Endothelial cell (in vitro differentiated cells): ENCODE data around the gene ZGPAT. TPM values are rescaled to one million over a fixed set of nuclear protein-coding genes. Genes with fewer than 3 reads are reported as not detected.
"Not testable (repeated sequence)": the region's sequence is repeated elsewhere in the genome, so short reads cannot be mapped to it uniquely, and the experiment has no call there.

Experiments
- DNase-seq: peaks from one replicate; pipeline ENCODE4 v3.0.0; 2021; ENCODE audit warnings: low spot score
- H3K27ac Mint-ChIP-seq: one replicate; pipeline ENCODE4 v1.8.0; 2021; ENCODE audit warnings: mixed read lengths, inconsistent platforms; ENCODE audit not compliant: unreplicated experiment
- H3K27me3 Mint-ChIP-seq: one replicate; pipeline ENCODE4 v1.8.0; 2021; ENCODE audit warnings: mild to moderate bottlenecking, moderate library complexity, mixed read lengths, inconsistent platforms; ENCODE audit not compliant: unreplicated experiment
- H3K36me3 Mint-ChIP-seq: one replicate; pipeline ENCODE4 v1.8.0; 2021; ENCODE audit warnings: mild to moderate bottlenecking, low read depth, mixed read lengths, inconsistent platforms; ENCODE audit not compliant: unreplicated experiment
- H3K4me1 Mint-ChIP-seq: one replicate; pipeline ENCODE4 v1.8.0; 2021; ENCODE audit warnings: mild to moderate bottlenecking, mixed read lengths, inconsistent platforms; ENCODE audit not compliant: unreplicated experiment
- H3K4me3 Mint-ChIP-seq: one replicate; pipeline ENCODE4 v1.8.0; 2021; ENCODE audit warnings: mild to moderate bottlenecking, mixed read lengths, inconsistent platforms; ENCODE audit not compliant: unreplicated experiment
- H3K9me3 Mint-ChIP-seq: one replicate; pipeline ENCODE4 v1.8.0; 2021; ENCODE audit warnings: mixed read lengths, inconsistent platforms; ENCODE audit not compliant: unreplicated experiment
- total RNA-seq: library from RNA; stranded (reverse); fragmentation: NEBNext Ultra II Directional; extraction: Animal tissue kit (Norgen Biotek cat#: 25700); gene quantifications from one replicate; pipeline ENCODE4 v1.2.1, GENCODE V29; 2021; ENCODE audit not compliant: unreplicated experiment
- TF ChIP-seq, protein P1 (sequence below): fragments of 200-600 bp; sonication (generic); IDR thresholded peaks from one replicate; pipeline ENCODE4 v1.5.0; 2021; ENCODE audit warnings: antibody characterized with exemption; ENCODE audit not compliant: unreplicated experiment

ZGPAT gene
- total RNA-seq, 1 donor from 2014 or later = 34.9 TPM

DNA sequence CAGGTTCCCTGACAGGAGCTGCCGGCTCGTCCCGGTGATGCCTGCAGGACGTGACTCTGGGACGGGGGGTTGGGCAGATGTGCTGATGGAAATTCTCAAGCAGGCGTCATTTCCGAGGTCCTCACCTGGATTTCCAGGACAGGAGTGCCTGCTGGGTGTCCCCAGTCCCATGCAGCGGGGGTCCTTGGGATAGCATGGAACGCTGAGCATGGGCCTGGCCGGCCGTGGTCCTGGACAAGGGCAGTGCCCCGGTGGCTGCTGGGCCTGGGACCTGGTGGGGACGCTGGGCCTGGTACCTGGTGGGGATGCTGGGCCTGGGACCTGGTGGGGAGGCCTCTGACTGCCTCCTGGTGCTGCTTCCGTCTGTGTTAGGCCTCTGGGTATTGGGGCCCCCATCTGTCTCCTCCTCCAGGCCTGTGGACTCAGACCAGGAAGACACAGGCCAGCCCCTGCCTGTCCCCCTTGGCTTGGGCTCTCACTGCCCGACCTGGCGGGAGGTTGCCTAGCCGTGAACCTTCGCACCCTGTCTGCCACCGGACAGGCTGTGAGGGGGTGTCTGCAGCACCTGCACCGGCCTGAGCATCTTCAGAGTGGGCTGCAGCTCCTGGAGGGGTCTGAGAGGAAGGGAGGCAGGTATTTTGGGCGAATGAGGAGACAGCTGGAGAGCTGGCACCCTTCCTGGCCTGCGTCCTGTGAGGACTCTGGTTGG lies 43.5 kb upstream of the ZGPAT start:
- DNase-seq = no peak
- Mint-ChIP-seq H3K4me3 (no peak overlapping the region), H3K9me3 (no peaks in the 10 kb centered on the region), H3K36me3 (peaks cover 20% of the 10 kb centered on the region), H3K4me1 (peaks cover 10% of the 10 kb centered on the region), H3K27ac (no peak overlapping the region), H3K27me3 (peaks cover 16% of the 10 kb centered on the region)
- TF ChIP-seq, protein P1, sequence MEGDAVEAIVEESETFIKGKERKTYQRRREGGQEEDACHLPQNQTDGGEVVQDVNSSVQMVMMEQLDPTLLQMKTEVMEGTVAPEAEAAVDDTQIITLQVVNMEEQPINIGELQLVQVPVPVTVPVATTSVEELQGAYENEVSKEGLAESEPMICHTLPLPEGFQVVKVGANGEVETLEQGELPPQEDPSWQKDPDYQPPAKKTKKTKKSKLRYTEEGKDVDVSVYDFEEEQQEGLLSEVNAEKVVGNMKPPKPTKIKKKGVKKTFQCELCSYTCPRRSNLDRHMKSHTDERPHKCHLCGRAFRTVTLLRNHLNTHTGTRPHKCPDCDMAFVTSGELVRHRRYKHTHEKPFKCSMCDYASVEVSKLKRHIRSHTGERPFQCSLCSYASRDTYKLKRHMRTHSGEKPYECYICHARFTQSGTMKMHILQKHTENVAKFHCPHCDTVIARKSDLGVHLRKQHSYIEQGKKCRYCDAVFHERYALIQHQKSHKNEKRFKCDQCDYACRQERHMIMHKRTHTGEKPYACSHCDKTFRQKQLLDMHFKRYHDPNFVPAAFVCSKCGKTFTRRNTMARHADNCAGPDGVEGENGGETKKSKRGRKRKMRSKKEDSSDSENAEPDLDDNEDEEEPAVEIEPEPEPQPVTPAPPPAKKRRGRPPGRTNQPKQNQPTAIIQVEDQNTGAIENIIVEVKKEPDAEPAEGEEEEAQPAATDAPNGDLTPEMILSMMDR = no peak

DNA sequence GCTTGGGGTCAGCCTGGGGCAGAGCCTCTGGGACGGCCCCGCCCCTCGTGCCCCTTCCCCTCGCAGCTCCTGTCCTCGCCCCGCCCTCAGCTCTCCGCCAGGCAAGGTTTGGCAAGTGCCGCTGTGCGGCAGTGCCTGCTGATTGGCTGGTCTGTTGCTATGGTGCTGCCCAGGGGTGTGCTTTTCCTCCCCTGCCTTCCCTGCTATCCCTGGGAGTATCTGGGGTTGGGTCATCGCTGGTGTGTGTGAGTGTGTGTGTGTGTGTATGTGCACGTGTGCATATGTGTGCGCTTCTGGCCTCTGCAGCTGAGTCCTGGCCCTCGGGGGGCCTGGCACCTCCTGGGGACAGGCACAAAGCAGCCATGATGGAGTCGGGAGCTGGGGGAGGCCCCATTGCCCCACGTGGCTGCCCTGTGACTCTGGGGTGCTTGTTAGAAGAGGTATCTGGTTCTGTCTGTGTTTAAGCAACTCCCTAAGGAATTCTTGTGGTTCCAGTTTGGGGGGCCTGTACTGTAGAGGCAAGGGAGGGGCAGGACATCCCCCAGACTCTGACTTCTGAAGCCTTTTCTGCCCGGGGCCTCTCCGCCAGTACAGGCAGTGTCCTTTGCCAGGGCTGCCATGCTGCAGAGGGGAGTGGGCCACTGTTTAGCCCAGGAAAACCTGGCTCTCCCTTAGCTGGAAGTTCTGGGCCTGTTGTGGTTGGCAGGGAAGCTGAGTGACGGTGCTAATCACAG lies 42.8 kb upstream of the ZGPAT start:
- TF ChIP-seq, protein P1 = no peak
- H3K4me1 Mint-ChIP-seq = peaks cover 3% of the 10 kb centered on the region
- H3K4me3 Mint-ChIP-seq = no peak overlapping the region
- H3K36me3 Mint-ChIP-seq = peaks cover 22% of the 10 kb centered on the region
- DNase-seq = no peak
- H3K27me3 Mint-ChIP-seq = peaks cover 12% of the 10 kb centered on the region
- H3K27ac Mint-ChIP-seq = peak overlapping the region; percentile 58
- H3K9me3 Mint-ChIP-seq = no peaks in the 10 kb centered on the region

DNA sequence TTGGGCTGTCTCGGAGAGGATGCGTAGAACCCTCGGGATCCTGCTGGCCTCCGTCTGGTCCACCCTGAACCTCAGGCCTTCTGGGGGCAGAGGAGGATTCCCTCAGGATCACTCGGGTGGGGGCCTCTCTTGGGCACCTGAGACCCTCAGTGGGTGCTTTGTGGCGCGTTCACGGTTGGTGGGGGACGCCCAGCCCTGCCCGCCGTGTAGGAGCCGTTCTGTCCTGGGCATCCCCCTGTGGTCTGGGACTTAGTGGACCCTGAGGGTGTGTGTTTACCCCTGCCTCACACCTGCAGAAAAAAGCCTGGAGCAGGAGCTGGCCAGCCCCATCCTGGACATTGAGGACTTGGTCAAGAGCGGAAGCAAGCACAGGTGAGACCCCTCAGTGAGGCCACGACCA lies 42.1 kb upstream of the ZGPAT start:
- TF ChIP-seq, protein P1 = no peak
- DNase-seq = no peak
- no peak overlapping the region for H3K4me3 Mint-ChIP-seq
- no peaks in the 10 kb centered on the region for H3K4me1 Mint-ChIP-seq
- peaks cover 22% of the 10 kb centered on the region for H3K36me3 Mint-ChIP-seq
- H3K27me3 Mint-ChIP-seq = peaks cover 11% of the 10 kb centered on the region
- H3K9me3 Mint-ChIP-seq = no peaks in the 10 kb centered on the region
- H3K27ac Mint-ChIP-seq = no peak overlapping the region

DNA sequence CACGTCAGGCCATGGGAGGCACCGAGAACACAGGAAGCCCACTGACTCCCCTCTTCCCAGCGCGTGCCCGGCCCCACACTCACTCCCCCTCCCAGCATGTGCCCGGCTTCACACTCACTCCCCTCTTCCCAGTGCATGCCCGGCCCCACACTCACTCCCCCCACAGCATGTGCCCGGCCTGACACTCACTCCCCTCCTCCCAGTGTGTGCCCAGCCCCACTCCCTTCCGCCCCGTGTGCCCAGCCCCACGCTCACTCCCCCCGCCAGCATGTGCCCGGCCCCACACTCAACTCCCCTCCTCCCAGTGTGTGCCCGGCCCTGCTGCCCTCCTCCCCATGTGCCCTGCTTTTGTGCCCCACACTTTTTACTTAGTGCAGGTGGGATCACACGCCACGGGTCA lies 40.0 kb upstream of the ZGPAT start:
- no peaks in the 10 kb centered on the region for H3K9me3 Mint-ChIP-seq
- no peaks in the 10 kb centered on the region for H3K4me1 Mint-ChIP-seq
- H3K27ac Mint-ChIP-seq = no peak overlapping the region
- H3K4me3 Mint-ChIP-seq = peak overlapping the region; percentile 83
- no peak for DNase-seq
- TF ChIP-seq, protein P1 = no peak
- H3K36me3 Mint-ChIP-seq = peaks cover 22% of the 10 kb centered on the region
- peaks cover 5% of the 10 kb centered on the region for H3K27me3 Mint-ChIP-seq

DNA sequence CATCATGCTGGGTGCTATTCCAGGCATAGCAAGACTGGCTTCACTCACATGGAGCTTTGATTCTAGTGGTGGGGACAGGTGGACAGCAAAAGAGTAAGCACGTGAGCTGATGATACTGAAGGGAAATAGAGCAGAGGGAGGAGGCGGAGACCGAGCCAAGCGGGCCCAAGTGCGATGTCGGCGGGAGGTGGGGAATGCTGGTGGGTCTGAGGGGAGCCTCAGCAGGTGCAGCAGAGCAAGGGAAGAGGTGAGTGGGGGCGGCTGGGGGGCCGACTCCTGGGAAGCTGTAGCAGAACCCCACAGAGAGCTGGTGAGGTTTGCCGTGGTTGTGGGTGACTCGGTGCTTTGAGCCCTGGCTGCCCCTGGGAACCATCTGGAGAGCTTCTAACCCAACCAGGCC lies 39.5 kb upstream of the ZGPAT start:
- Mint-ChIP-seq H3K9me3 (no peaks in the 10 kb centered on the region), H3K27me3 (peaks cover 3% of the 10 kb centered on the region), H3K4me1 (no peaks in the 10 kb centered on the region), H3K36me3 (peaks cover 22% of the 10 kb centered on the region), H3K27ac (no peak overlapping the region), H3K4me3 (peak overlapping the region; percentile 83)
- DNase-seq = no peak
- TF ChIP-seq, protein P1 = no peak

DNA sequence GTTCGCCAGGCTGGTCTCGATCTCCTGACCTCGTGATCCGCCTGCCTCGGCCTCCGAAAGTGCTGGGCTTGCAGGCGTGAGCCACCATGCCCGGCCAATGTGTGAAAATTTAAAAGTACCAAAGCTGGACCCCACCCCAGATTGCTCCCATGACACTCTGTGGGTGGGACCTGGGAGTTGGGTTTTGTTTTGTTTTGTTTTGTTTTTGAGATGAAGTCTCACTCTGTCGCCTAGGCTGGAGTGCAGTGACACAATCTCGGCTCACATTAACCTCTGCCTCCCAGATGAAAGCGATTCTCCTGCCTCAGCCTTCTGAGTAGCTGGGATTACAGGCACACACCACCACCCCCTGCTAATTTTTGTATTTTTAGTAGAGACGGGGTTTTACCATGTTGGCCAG lies 36.1 kb upstream of the ZGPAT start:
- H3K4me1 Mint-ChIP-seq, DNase-seq, H3K9me3 Mint-ChIP-seq, H3K27ac Mint-ChIP-seq, H3K4me3 Mint-ChIP-seq, H3K27me3 Mint-ChIP-seq: not testable (repeated sequence)
- H3K36me3 Mint-ChIP-seq = peaks cover 21% of the 10 kb centered on the region
